ENCODE results near the gene MYRFL. TPM values are rescaled to one million over a fixed set of nuclear protein-coding genes. Genes with fewer than 3 reads are reported as not detected.

Gene MYRFL
- total RNA-seq, 1 experiment from 2014 or later, result 0.16 TPM

GRCh38 chr12:69929531-69929930 lies 104.5 kb downstream of the MYRFL start:
- peaks cover 3% of the 10 kb centered on the region for H3K27me3 Mint-ChIP-seq (ENCODE audit: insufficient read depth, unreplicated experiment)
- TF ChIP-seq CTCF (IDR thresholded peaks at IDR 0.05; ENCODE audit: insufficient read depth in 1 of 2, low read depth in 1 of 2, low read length in 1 of 2, severe bottlenecking in 1 of 2, unreplicated experiment in 1 of 2), result no peak
- no peak overlapping the region for H3K27ac Mint-ChIP-seq (ENCODE audit: unreplicated experiment)
- no peaks in the 10 kb centered on the region for H3K9me3 Mint-ChIP-seq (ENCODE audit: unreplicated experiment)
- no peak overlapping the region for H3K4me3 ChIP-seq (ENCODE audit: low read depth, low read length)
- no TSS peak for BruUV-seq (replicated peaks)
- intact Hi-C loops (cut with micrococcal nuclease; ENCODE audit: unreplicated experiment), result no loop called here
- CTCF ChIA-PET, result no interaction called here
- H3K4me3 Mint-ChIP-seq (ENCODE audit: unreplicated experiment), result no peak overlapping the region
- H3K4me1 ChIP-seq, result no peaks in the 10 kb centered on the region
- H3K9me3 ChIP-seq, result no peaks in the 10 kb centered on the region
- H3K27me3 ChIP-seq (replicated peaks; ENCODE audit: control insufficient read depth, insufficient read depth, low read length), result no peaks in the 10 kb centered on the region
- POLR2A ChIA-PET, result no interaction called here
- H3K36me3 Mint-ChIP-seq (ENCODE audit: insufficient read depth, unreplicated experiment), result no peaks in the 10 kb centered on the region
- H3K36me3 ChIP-seq (ENCODE audit: control insufficient read depth, insufficient read depth, low read length), result no peaks in the 10 kb centered on the region
- DNase-seq, result no peak
- H3K4me1 Mint-ChIP-seq (ENCODE audit: low read depth, unreplicated experiment), result peaks cover 6% of the 10 kb centered on the region

- no peaks in the 10 kb centered on the region for H3K36me3 ChIP-seq (ENCODE audit: control insufficient read depth, insufficient read depth, low read length)
- Mint-ChIP-seq H3K4me3 (ENCODE audit: unreplicated experiment) (no peak overlapping the region), H3K36me3 (ENCODE audit: insufficient read depth, unreplicated experiment) (no peaks in the 10 kb centered on the region), H3K9me3 (ENCODE audit: unreplicated experiment) (no peaks in the 10 kb centered on the region), H3K4me1 (ENCODE audit: low read depth, unreplicated experiment) (peaks cover 11% of the 10 kb centered on the region), H3K27ac (ENCODE audit: unreplicated experiment) (no peak overlapping the region), H3K27me3 (ENCODE audit: insufficient read depth, unreplicated experiment) (peaks cover 3% of the 10 kb centered on the region)
- intact Hi-C loops (cut with micrococcal nuclease; ENCODE audit: unreplicated experiment), result no loop called here
- no peak overlapping the region for H3K4me3 ChIP-seq (ENCODE audit: low read depth, low read length)
- DNase-seq, result no peak
- TF ChIP-seq CTCF (IDR thresholded peaks at IDR 0.05; ENCODE audit: insufficient read depth in 1 of 2, low read depth in 1 of 2, low read length in 1 of 2, severe bottlenecking in 1 of 2, unreplicated experiment in 1 of 2), result no peak
- H3K9me3 ChIP-seq, result no peaks in the 10 kb centered on the region
- ChIA-PET POLR2A (no interaction called here), CTCF (no interaction called here)
- H3K27me3 ChIP-seq (replicated peaks; ENCODE audit: control insufficient read depth, insufficient read depth, low read length), result no peaks in the 10 kb centered on the region
- no TSS peak for BruUV-seq (replicated peaks)
- H3K4me1 ChIP-seq, result 0 out of 2 replicates have a peak, but pooled peaks cover 4% of the 10 kb centered on the region
Measured at GRCh38 chr12:69931569-69931968, 106.5 kb downstream of the MYRFL start.

- no peaks in the 10 kb centered on the region for H3K9me3 Mint-ChIP-seq (ENCODE audit: unreplicated experiment)
- intact Hi-C loops (cut with micrococcal nuclease; ENCODE audit: unreplicated experiment), result no loop called here
- Histone ChIP-seq H3K36me3 (ENCODE audit: control insufficient read depth, insufficient read depth, low read length) (no peaks in the 10 kb centered on the region), H3K4me1 (0 out of 2 replicates have a peak, but pooled peaks cover 5% of the 10 kb centered on the region), H3K4me3 (ENCODE audit: low read depth, low read length) (no peak overlapping the region), H3K27me3 (replicated peaks; ENCODE audit: control insufficient read depth, insufficient read depth, low read length) (no peaks in the 10 kb centered on the region), H3K9me3 (no peaks in the 10 kb centered on the region)
- H3K27me3 Mint-ChIP-seq (ENCODE audit: insufficient read depth, unreplicated experiment), result peaks cover 3% of the 10 kb centered on the region
- H3K36me3 Mint-ChIP-seq (ENCODE audit: insufficient read depth, unreplicated experiment), result no peaks in the 10 kb centered on the region
- POLR2A ChIA-PET, result no interaction called here
- BruUV-seq (replicated peaks), result no TSS peak
- H3K4me1 Mint-ChIP-seq (ENCODE audit: low read depth, unreplicated experiment), result peaks cover 11% of the 10 kb centered on the region
- H3K27ac Mint-ChIP-seq (ENCODE audit: unreplicated experiment), result no peak overlapping the region
- no peak for DNase-seq
- TF ChIP-seq CTCF (IDR thresholded peaks at IDR 0.05; ENCODE audit: insufficient read depth in 1 of 2, low read depth in 1 of 2, low read length in 1 of 2, severe bottlenecking in 1 of 2, unreplicated experiment in 1 of 2), result no peak
- CTCF ChIA-PET, result no interaction called here
- no peak overlapping the region for H3K4me3 Mint-ChIP-seq (ENCODE audit: unreplicated experiment)
Measured at GRCh38 chr12:69932154-69932553, 107.1 kb downstream of the MYRFL start.

Data from Caco-2 (cell line).